ENCODE data around the gene PRKAR1B. TPM values are rescaled to one million over a fixed set of nuclear protein-coding genes. Genes with fewer than 3 reads are reported as not detected.

The PRKAR1B gene
- total and polyA plus RNA-seq, 2 donors (not counting 1 experiment from before 2014, with no cell fraction given), result 4.5 to 8.6 TPM

- Histone ChIP-seq H3K9me3 (ENCODE audit: control extremely low read depth in 1 of 3, control insufficient read depth in 2 of 3, insufficient read depth in 1 of 3, low read length in 2 of 3) (peaks cover 0 to 21% (median 3%) of the 10 kb centered on the region in 3 donors), H3K27me3 (replicated peaks in 1 of 4; ENCODE audit: control extremely low read depth in 1 of 4, control insufficient read depth in 3 of 4, insufficient read depth in 4 of 4, low read length in 3 of 4) (no peaks in the 10 kb centered on the region), H3K9ac (ENCODE audit: low read length) (no peak overlapping the region), H2AFZ (ENCODE audit: insufficient read depth, low read depth, low read length, poor library complexity, severe bottlenecking) (no peak overlapping the region), H3K4me2 (replicated peaks; ENCODE audit: low read depth, low read length, poor library complexity, severe bottlenecking) (no peak overlapping the region), H3K4me1 (ENCODE audit: control insufficient read depth in 2 of 2, insufficient read depth in 2 of 2, low read length in 2 of 2) (peaks cover 12 to 17% of the 10 kb centered on the region in 2 donors), H4K20me1 (ENCODE audit: control insufficient read depth, insufficient read depth, low read length, poor library complexity, severe bottlenecking) (no peaks in the 10 kb centered on the region), H3K27ac (ENCODE audit: low read length in 2 of 2) (no peak overlapping the region), H3K79me2 (ENCODE audit: control insufficient read depth, insufficient read depth, low read length) (no peaks in the 10 kb centered on the region), H3K4me3 (ENCODE audit: control extremely low read depth in 1 of 5, extremely low read depth in 1 of 5, insufficient read depth in 1 of 5, low read depth in 2 of 5, low read length in 4 of 5) (no peak overlapping the region), H3K36me3 (replicated peaks in 1 of 2; ENCODE audit: control extremely low read depth in 1 of 2, control insufficient read depth in 1 of 2, extremely low read depth in 1 of 2, insufficient read depth in 2 of 2, low read length in 1 of 2) (no peaks in the 10 kb centered on the region)
- Mint-ChIP-seq H3K4me3 (no peak overlapping the region), H3K27ac (no peak overlapping the region), H3K4me1 (peaks cover 17% of the 10 kb centered on the region), H3K9me3 (ENCODE audit: insufficient read depth) (peaks cover 8% of the 10 kb centered on the region), H3K27me3 (no peaks in the 10 kb centered on the region)
- intact Hi-C loops (cut with micrococcal nuclease), result no loop called here
- DNase-seq (no peak), ATAC-seq (ENCODE audit: low read depth) (no peak)
- TF ChIP-seq EZH2 (IDR thresholded peaks at IDR 0.05; ENCODE audit: borderline replicate concordance, insufficient read depth, low read depth, low read length, poor library complexity, severe bottlenecking) (no peak), CTCF (IDR thresholded peaks at IDR 0.05) (no peak)
- ChIA-PET POLR2A (no interaction called here), CTCF (no interaction called here)
- WGBS (ENCODE audit: insufficient coverage), result 95% methylated on average over 39 of the region's 42 CpGs
Observed at GRCh38 chr7:591856-592628, 135.0 kb downstream of the PRKAR1B start.

GRCh38 chr7:590731-591551, 136.1 kb downstream of the PRKAR1B start:
- DNase-seq (no peak), ATAC-seq (ENCODE audit: low read depth) (no peak)
- peaks cover 8% of the 10 kb centered on the region for H3K9me3 Mint-ChIP-seq (ENCODE audit: insufficient read depth)
- H3K4me1 ChIP-seq (ENCODE audit: control insufficient read depth in 2 of 2, insufficient read depth in 2 of 2, low read length in 2 of 2), result peaks cover 12 to 17% of the 10 kb centered on the region in 2 donors
- 69% methylated on average over 44 of the region's 45 CpGs for WGBS (ENCODE audit: insufficient coverage)
- ChIA-PET CTCF (no interaction called here), POLR2A (no interaction called here)
- H4K20me1 ChIP-seq (ENCODE audit: control insufficient read depth, insufficient read depth, low read length, poor library complexity, severe bottlenecking), result no peaks in the 10 kb centered on the region
- no peak overlapping the region for H3K9ac ChIP-seq (ENCODE audit: low read length)
- no peak overlapping the region for H3K4me2 ChIP-seq (replicated peaks; ENCODE audit: low read depth, low read length, poor library complexity, severe bottlenecking)
- intact Hi-C loops (cut with micrococcal nuclease), result no loop called here
- H3K4me3 ChIP-seq (ENCODE audit: control extremely low read depth in 1 of 5, extremely low read depth in 1 of 5, insufficient read depth in 1 of 5, low read depth in 2 of 5, low read length in 4 of 5), result no peak overlapping the region
- H3K79me2 ChIP-seq (ENCODE audit: control insufficient read depth, insufficient read depth, low read length), result no peaks in the 10 kb centered on the region
- no peaks in the 10 kb centered on the region for H3K27me3 Mint-ChIP-seq
- peaks cover 0 to 24% (median 3%) of the 10 kb centered on the region in 3 donors for H3K9me3 ChIP-seq (ENCODE audit: control extremely low read depth in 1 of 3, control insufficient read depth in 2 of 3, insufficient read depth in 1 of 3, low read length in 2 of 3)
- no peak overlapping the region for H3K27ac Mint-ChIP-seq
- peaks cover 20% of the 10 kb centered on the region for H3K4me1 Mint-ChIP-seq
- TF ChIP-seq EZH2 (IDR thresholded peaks at IDR 0.05; ENCODE audit: borderline replicate concordance, insufficient read depth, low read depth, low read length, poor library complexity, severe bottlenecking) (no peak), CTCF (IDR thresholded peaks at IDR 0.05) (no peak)
- no peak overlapping the region for H3K27ac ChIP-seq (ENCODE audit: low read length in 2 of 2)
- no peak overlapping the region for H2AFZ ChIP-seq (ENCODE audit: insufficient read depth, low read depth, low read length, poor library complexity, severe bottlenecking)
- no peaks in the 10 kb centered on the region for H3K36me3 ChIP-seq (replicated peaks in 1 of 2; ENCODE audit: control extremely low read depth in 1 of 2, control insufficient read depth in 1 of 2, extremely low read depth in 1 of 2, insufficient read depth in 2 of 2, low read length in 1 of 2)
- no peak overlapping the region for H3K4me3 Mint-ChIP-seq
- H3K27me3 ChIP-seq (replicated peaks in 1 of 4; ENCODE audit: control extremely low read depth in 1 of 4, control insufficient read depth in 3 of 4, insufficient read depth in 4 of 4, low read length in 3 of 4), result no peaks in the 10 kb centered on the region

Measured in B cell (primary cell).